Measurements from ENCODE around the gene CSNK1G2.

The CSNK1G2 gene

GRCh38 chr19:1920644-1921043, 20.3 kb upstream of the CSNK1G2 start:
- no peak for DNase-seq

- DNase-seq: no peak
These were observed 19.6 kb upstream of the CSNK1G2 start for GRCh38 chr19:1921326-1921725.

- DNase-seq: no peak
These were observed 19.1 kb upstream of the CSNK1G2 start for GRCh38 chr19:1921825-1922224.

GRCh38 chr19:1922803-1923202, 18.2 kb upstream of the CSNK1G2 start:
- no peak for DNase-seq

- peak; percentile 33 for DNase-seq
These were observed 17.7 kb upstream of the CSNK1G2 start for GRCh38 chr19:1923319-1923718.

GRCh38 chr19:1924320-1924961, 16.5 kb upstream of the CSNK1G2 start:
- no peak for DNase-seq

GRCh38 chr19:1925544-1925943, 15.4 kb upstream of the CSNK1G2 start:
- no peak for DNase-seq

- peak; percentile 62 for DNase-seq
These were observed 11.8 kb upstream of the CSNK1G2 start for GRCh38 chr19:1929021-1929742.

- DNase-seq: no peak
These were observed 9.5 kb upstream of the CSNK1G2 start for GRCh38 chr19:1931445-1931844.

- DNase-seq: no peak
These were observed 8.6 kb upstream of the CSNK1G2 start for GRCh38 chr19:1932395-1932794.

GRCh38 chr19:1933244-1933643, 7.7 kb upstream of the CSNK1G2 start:
- DNase-seq: no peak

- no peak for DNase-seq
These were observed 7.0 kb upstream of the CSNK1G2 start for GRCh38 chr19:1933942-1934341.

GRCh38 chr19:1935484-1936208, 5.3 kb upstream of the CSNK1G2 start:
- no peak for DNase-seq

- DNase-seq: no peak
These were observed 4.5 kb upstream of the CSNK1G2 start for GRCh38 chr19:1936430-1936829.

- no peak for DNase-seq
These were observed 3.9 kb upstream of the CSNK1G2 start for GRCh38 chr19:1936916-1937610.

GRCh38 chr19:1938071-1938470, 2.9 kb upstream of the CSNK1G2 start:
- DNase-seq: no peak

- DNase-seq: peak; percentile 69
These were observed 1.3 kb downstream of the CSNK1G2 start for GRCh38 chr19:1942078-1942933.

- no peak for DNase-seq
These were observed 2.1 kb downstream of the CSNK1G2 start for GRCh38 chr19:1942934-1943555.

- DNase-seq: no peak
These were observed 2.7 kb downstream of the CSNK1G2 start for GRCh38 chr19:1943661-1944087.

GRCh38 chr19:1944088-1944915, 3.3 kb downstream of the CSNK1G2 start:
- no peak for DNase-seq

All from stimulated activated naive CD4-positive, alpha-beta T cell treated with Interleukin-2 at 50 U/mL for 16 hours (primary cell).